Common myeloid progenitor, CD34-positive (primary cell): ENCODE results near the gene ANKZF1.
A peak's percentile ranks its signal among the peaks of the same experiment; 100 is the strongest.

Experiments
- CTCF ChIA-PET: fragments of 350-600 bp; sonication (Branson Sonifier 250); formaldehyde crosslinking; loops from one replicate; lab custom pipeline; 2021; ENCODE audit warnings: antibody characterized with exemption; lab: Charles Lee
- POLR2A ChIA-PET: fragments of 350-600 bp; sonication (Branson Sonifier 250); formaldehyde crosslinking; loops from one replicate; lab custom pipeline; 2021; ENCODE audit warnings: antibody characterized with exemption; lab: Charles Lee
- DNase-seq, 3 donors: peaks; one replicate each; pipeline versions ENCODE4 v3.0.0 to v3.0.0-alpha.2; 2013
- H3K27ac ChIP-seq, 2 experiments: 1 replicate in 1 of 2; 2 replicates in 1 of 2; pipeline ENCODE4 v1.7.0; 2013; ENCODE audit warnings: inconsistent platforms in 2 of 2, low read length in 2 of 2, mild to moderate bottlenecking in 2 of 2, low read depth in 1 of 2, moderate library complexity in 1 of 2; ENCODE audit not compliant: severe bottlenecking in 2 of 2, insufficient read depth in 1 of 2, poor library complexity in 1 of 2
- H3K27me3 ChIP-seq, 5 experiments: replicated peaks in 2 of 5; 1 replicate in 3 of 5; 2 replicates in 2 of 5; pipeline versions ENCODE4 v1.6.1 to v1.7.0; 2013; ENCODE audit warnings: low read length in 4 of 5, mild to moderate bottlenecking in 2 of 5, moderate library complexity in 2 of 5, inconsistent platforms in 1 of 5; ENCODE audit not compliant: insufficient read depth in 5 of 5, control insufficient read depth in 4 of 5
- H3K36me3 ChIP-seq, 4 experiments: 1 replicate in 2 of 4; 2 replicates in 2 of 4; pipeline versions ENCODE4 v1.6.1 to v1.7.0; 2013; ENCODE audit warnings: low read length in 3 of 4, control low read depth in 1 of 4, mild to moderate bottlenecking in 1 of 4; ENCODE audit not compliant: control insufficient read depth in 4 of 4, insufficient read depth in 4 of 4
- H3K4me1 ChIP-seq, 4 experiments: 1 replicate in 3 of 4; 2 replicates in 1 of 4; pipeline versions ENCODE4 v1.6.1 to v1.7.1; 2013; ENCODE audit warnings: low read length in 3 of 4, mild to moderate bottlenecking in 3 of 4, control low read depth in 1 of 4, inconsistent platforms in 1 of 4, moderate library complexity in 1 of 4; ENCODE audit not compliant: control insufficient read depth in 4 of 4, insufficient read depth in 4 of 4; ENCODE audit errors: control extremely low read depth in 1 of 4
- H3K4me3 ChIP-seq, 7 experiments: 1 replicate in 4 of 7; 2 replicates in 3 of 7; pipeline versions ENCODE4 v1.5.1 to v1.7.0; 2013; ENCODE audit warnings: mild to moderate bottlenecking in 7 of 7, low read length in 6 of 7, moderate library complexity in 6 of 7, inconsistent platforms in 2 of 7, low read depth in 2 of 7, control low read depth in 1 of 7; ENCODE audit not compliant: insufficient read depth in 4 of 7, control insufficient read depth in 1 of 7; ENCODE audit errors: extremely low read depth in 1 of 7
- H3K9me3 ChIP-seq, 5 experiments: 1 replicate in 4 of 5; 2 replicates in 1 of 5; pipeline versions ENCODE4 v1.6.1 to v1.7.1; 2013; ENCODE audit warnings: low read length in 4 of 5, mild to moderate bottlenecking in 2 of 5, inconsistent platforms in 1 of 5, low read depth in 1 of 5, moderate library complexity in 1 of 5; ENCODE audit not compliant: control insufficient read depth in 4 of 5, insufficient read depth in 2 of 5; ENCODE audit errors: control extremely low read depth in 1 of 5
- WGBS: methylation state at CpG from one replicate; pipeline ENCODE4 v1.1.5; 2013; ENCODE audit not compliant: insufficient coverage; 5-methylcytosine and 5-hydroxymethylcytosine counted together

Gene ANKZF1

GRCh38 chr2:219225350-219225749 lies 4.3 kb upstream of the ANKZF1 start:
- Histone ChIP-seq H3K27ac (no peak overlapping the region), H3K36me3 (peaks cover 20 to 64% (median 43%) of the 10 kb centered on the region in 4 experiments), H3K4me1 (peaks cover 7 to 33% (median 29%) of the 10 kb centered on the region in 4 experiments), H3K9me3 (no peaks in the 10 kb centered on the region), H3K4me3 (no peak overlapping the region), H3K27me3 (no peaks in the 10 kb centered on the region)
- WGBS, result 37% methylated on average over 3 of the region's 3 CpGs
- ChIA-PET POLR2A (no interaction called here), CTCF (interaction anchor here (1.3 kb wide), 1 partner anchor 68 kb away, joined by 3 read pairs; no protein-coding TSS in a partner anchor)
- DNase-seq, result peak in 1 of 3 donors; percentile 26

DNA sequence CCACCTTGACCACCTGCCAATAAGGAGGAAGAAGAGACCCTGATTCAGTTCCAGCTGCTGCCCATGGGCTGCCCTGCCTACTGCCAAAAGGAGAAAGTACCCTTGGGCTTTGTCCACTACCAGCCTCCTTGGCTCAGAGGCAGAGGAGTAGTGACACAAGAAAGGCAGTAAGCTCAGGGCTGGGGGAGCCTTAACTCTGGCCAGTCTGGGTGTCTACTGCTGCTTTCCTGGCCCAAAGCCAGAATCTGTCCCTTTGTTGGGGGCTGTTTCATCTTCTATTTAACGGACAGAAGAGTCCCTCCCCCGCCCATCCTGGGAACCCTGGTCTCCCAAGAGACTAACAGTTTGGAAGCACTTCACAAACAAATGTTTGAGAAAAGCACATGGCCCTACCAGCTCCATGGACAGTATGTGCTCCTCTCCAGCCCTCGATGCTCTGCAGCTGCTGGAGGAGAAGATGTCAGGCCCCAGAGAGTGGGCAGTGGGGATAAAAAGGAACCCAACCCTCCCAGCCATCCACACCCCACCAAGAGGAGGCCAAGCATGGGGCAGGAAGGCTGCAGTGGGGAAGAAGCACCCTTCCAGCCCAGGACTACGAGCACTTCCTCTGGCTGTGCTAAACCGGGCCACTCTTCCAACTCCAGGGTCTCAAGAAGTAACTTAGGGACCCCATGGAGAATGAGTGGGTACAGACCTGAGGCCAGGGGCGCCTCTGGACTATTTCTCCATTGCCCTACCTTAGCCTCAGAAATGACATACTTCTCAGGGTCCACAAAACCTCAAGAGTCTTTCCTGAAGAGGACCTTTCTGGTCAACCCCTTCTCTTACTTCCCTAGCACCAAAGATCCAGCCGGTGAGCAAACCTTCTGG lies 1.3 kb upstream of the ANKZF1 start:
- H3K4me1 ChIP-seq, result peaks cover 10 to 41% (median 36%) of the 10 kb centered on the region in 4 experiments
- peaks cover 21 to 52% (median 31%) of the 10 kb centered on the region in 4 experiments for H3K36me3 ChIP-seq
- CTCF ChIA-PET, result interaction anchor here (1.5 to 5.2 kb wide), 5 partner anchors 13 to 198 kb away, joined by 3 to 41 read pairs (median 15); partner anchors contain the start of genes GLB1L, STK16, TUBA4A and TUBA4B
- DNase-seq, result no peak
- no peaks in the 10 kb centered on the region for H3K9me3 ChIP-seq
- POLR2A ChIA-PET, result interaction anchor here (0.6 to 2.0 kb wide), 5 partner anchors 9 to 415 kb away, joined by 3 to 12 read pairs (median 4); partner anchors contain the start of genes ABCB6, GLB1L, STK16 and TUBA4A
- H3K4me3 ChIP-seq, result peak overlapping the region; percentile 60 to 98 (median 91)
- WGBS, result 35% methylated on average over 6 of the region's 7 CpGs
- no peaks in the 10 kb centered on the region for H3K27me3 ChIP-seq
- H3K27ac ChIP-seq, result peak overlapping the region; percentile 85 to 90

GRCh38 chr2:219228911-219229304 lies 698 bp upstream of the ANKZF1 start:
- Histone ChIP-seq H3K36me3 (peaks cover 20 to 52% (median 31%) of the 10 kb centered on the region in 4 experiments), H3K27ac (peak overlapping the region; percentile 85 to 90), H3K9me3 (no peaks in the 10 kb centered on the region), H3K27me3 (no peaks in the 10 kb centered on the region), H3K4me3 (peak overlapping the region; percentile 60 to 98 (median 91)), H3K4me1 (peaks cover 10 to 41% (median 36%) of the 10 kb centered on the region in 4 experiments)
- ChIA-PET POLR2A (interaction anchor here (0.7 to 2.0 kb wide), 5 partner anchors 10 to 26 kb away, joined by 3 to 12 read pairs (median 4); partner anchors contain the start of genes ABCB6, GLB1L, STK16 and TUBA4A), CTCF (interaction anchor here (1.1 to 5.2 kb wide), 10 partner anchors 9 to 67 kb away, joined by 3 to 41 read pairs (median 6); partner anchors contain the start of genes GLB1L, STK16, TUBA4A and TUBA4B)
- no peak for DNase-seq
- 1% methylated on average over 16 of the region's 19 CpGs for WGBS

DNA sequence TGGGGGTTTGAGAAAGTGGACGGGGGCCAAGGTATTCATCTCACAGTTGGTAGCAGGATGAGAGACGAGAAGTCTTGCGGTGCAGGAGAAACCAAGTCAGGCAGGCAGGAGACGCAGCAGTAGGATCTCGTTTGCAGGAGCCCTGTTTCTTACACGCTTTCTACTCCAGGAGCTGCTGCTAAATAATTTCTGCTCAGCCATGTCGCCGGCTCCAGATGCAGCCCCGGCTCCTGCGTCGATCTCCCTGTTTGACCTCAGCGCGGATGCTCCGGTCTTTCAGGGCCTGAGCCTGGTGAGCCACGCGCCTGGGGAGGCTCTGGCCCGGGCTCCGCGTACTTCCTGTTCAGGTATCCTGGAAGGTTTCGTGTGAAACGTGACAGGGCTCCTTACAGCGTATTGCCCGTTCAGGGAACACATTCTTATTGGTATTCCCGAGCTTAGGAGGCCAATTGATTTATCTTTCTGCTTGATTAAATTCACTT lies 494 bp downstream of the ANKZF1 start:
- Histone ChIP-seq H3K4me1 (peaks cover 9 to 38% (median 35%) of the 10 kb centered on the region in 4 experiments), H3K27me3 (no peaks in the 10 kb centered on the region), H3K4me3 (peak overlapping the region; percentile 60 to 98 (median 91)), H3K36me3 (peaks cover 19 to 52% (median 30%) of the 10 kb centered on the region in 4 experiments), H3K27ac (peak overlapping the region; percentile 85 to 90), H3K9me3 (no peaks in the 10 kb centered on the region)
- CTCF ChIA-PET, result interaction anchor here (0.8 to 5.2 kb wide), 12 partner anchors 9 to 66 kb away, joined by 3 to 41 read pairs (median 4); partner anchors contain the start of genes DNAJB2, GLB1L, STK16 and TUBA4A
- WGBS, result 0% methylated on average over 21 of the region's 24 CpGs
- peak in 1 of 3 donors; percentile 39 for DNase-seq
- POLR2A ChIA-PET, result interaction anchor here (1.0 to 2.0 kb wide), 6 partner anchors 11 to 65 kb away, joined by 3 to 12 read pairs (median 4); partner anchors contain the start of genes ABCB6, DNAJB2, GLB1L and STK16

GRCh38 chr2:219234331-219234730 lies 4.7 kb downstream of the ANKZF1 start:
- Histone ChIP-seq H3K36me3 (peaks cover 32 to 75% (median 51%) of the 10 kb centered on the region in 4 experiments), H3K4me3 (no peak overlapping the region), H3K9me3 (no peaks in the 10 kb centered on the region), H3K27me3 (no peaks in the 10 kb centered on the region), H3K27ac (no peak overlapping the region), H3K4me1 (peaks cover 3 to 15% (median 12%) of the 10 kb centered on the region in 4 experiments)
- POLR2A ChIA-PET, result no interaction called here
- WGBS, result 100% methylated on average over 1 of the region's 3 CpGs
- DNase-seq, result no peak
- CTCF ChIA-PET, result interaction anchor here (0.9 to 1.8 kb wide), 3 partner anchors 10 to 26 kb away, joined by 3 to 8 read pairs (median 3); partner anchors contain the start of genes GLB1L and STK16

DNA sequence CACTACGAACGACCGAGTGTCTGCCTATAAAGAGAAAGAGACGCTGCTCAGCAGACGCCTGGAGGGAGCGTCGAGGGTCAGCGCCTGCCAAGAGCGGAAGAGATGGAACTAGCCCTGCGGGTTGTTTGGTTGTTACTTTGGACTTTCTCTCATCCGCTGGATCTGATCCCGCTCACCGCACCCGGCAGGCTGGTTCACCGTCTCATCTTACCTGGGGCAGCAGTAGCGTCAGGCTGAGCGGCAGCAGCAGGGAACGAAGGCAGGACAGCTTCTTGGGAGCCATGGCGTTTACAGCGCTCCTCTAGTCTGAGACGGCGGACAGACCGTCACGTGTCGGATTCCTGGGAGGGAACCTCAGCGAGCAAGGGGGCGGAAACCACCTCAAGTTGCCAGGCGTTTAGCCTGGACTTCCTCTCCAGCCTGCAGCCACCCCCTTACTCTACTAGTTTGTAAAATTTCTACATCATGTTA lies 13.7 kb downstream of the ANKZF1 start:
- ChIA-PET POLR2A (interaction anchor here (0.8 kb wide), 1 partner anchor 192 kb away, joined by 3 read pairs; no protein-coding TSS in a partner anchor), CTCF (no interaction called here)
- Histone ChIP-seq H3K4me3 (peak overlapping the region in 4 of 7 experiments; percentile 11 to 62 (median 48)), H3K27me3 (no peaks in the 10 kb centered on the region), H3K4me1 (peaks cover 32 to 46% (median 42%) of the 10 kb centered on the region in 4 experiments), H3K9me3 (no peaks in the 10 kb centered on the region), H3K36me3 (peaks cover 2 to 21% (median 9%) of the 10 kb centered on the region in 4 experiments), H3K27ac (no peak overlapping the region)
- WGBS, result 60% methylated on average over 28 of the region's 28 CpGs
- DNase-seq, result peak in 2 of 3 donors; percentile 59 to 66
